Measurements from ENCODE around the gene FAM193A.

GRCh38 chr4:2546286-2546823 lies 9.9 kb downstream of the FAM193A start:
- TF ChIP-seq POLR2AphosphoS5 (IDR thresholded peaks at IDR 0.05; ENCODE audit: low read depth, low read length) (no peak), SIN3A (IDR thresholded peaks at IDR 0.05; ENCODE audit: borderline replicate concordance, insufficient read depth, low read length) (no peak), TAF1 (IDR thresholded peaks at IDR 0.05; ENCODE audit: borderline replicate concordance, insufficient read depth, low read length) (no peak), FOXP2 (optimal IDR thresholded peaks at IDR 0.05; ENCODE audit: borderline replicate concordance, extremely low read depth, extremely low read length, insufficient read depth) (no peak), REST (IDR thresholded peaks at IDR 0.05; ENCODE audit: insufficient read depth in 1 of 2, low read depth in 2 of 2, low read length in 2 of 2) (no peak)
